NT2/D1 (cell line): ENCODE data around the gene APRT.

ENCODE experiments used
- DNase-seq: peaks from one replicate; pipeline ENCODE4 v3.0.0-alpha.2; 2011; ENCODE audit warnings: low read depth, low spot score
- H3K27me3 ChIP-seq: 2 replicates; pipeline ENCODE4 v1.6.0; 2011; ENCODE audit warnings: mild to moderate bottlenecking; ENCODE audit not compliant: insufficient read length, insufficient read depth
- H3K36me3 ChIP-seq: 2 replicates; pipeline ENCODE4 v1.6.1; 2011; ENCODE audit warnings: mild to moderate bottlenecking, low read length, mixed read lengths; ENCODE audit not compliant: insufficient read depth, insufficient read length
- H3K4me1 ChIP-seq: 2 replicates; pipeline ENCODE4 v1.5.1; 2011; ENCODE audit not compliant: insufficient read depth, insufficient read length
- H3K4me3 ChIP-seq: 2 replicates; pipeline ENCODE4 v1.5.1; 2011; ENCODE audit warnings: low read depth; ENCODE audit not compliant: insufficient read length
- H3K9ac ChIP-seq: 2 replicates; pipeline ENCODE4 v1.6.0; 2011; ENCODE audit warnings: low read depth; ENCODE audit not compliant: insufficient read length
- H3K9me3 ChIP-seq: 2 replicates; pipeline ENCODE4 v1.5.1; 2011; ENCODE audit warnings: mild to moderate bottlenecking, low read length; ENCODE audit not compliant: insufficient read depth
- SUZ12 ChIP-seq: IDR thresholded peaks from 2 replicates; pipeline ENCODE4 v1.6.1; 2011; ENCODE audit not compliant: insufficient read length, insufficient read depth; ENCODE audit errors: extremely low read depth
- YY1 ChIP-seq: IDR thresholded peaks from 2 replicates; pipeline ENCODE4 v1.6.1; 2011; ENCODE audit not compliant: insufficient read length, insufficient read depth
- ZNF274 ChIP-seq: IDR thresholded peaks from 2 replicates; pipeline ENCODE4 v1.6.1; 2011; ENCODE audit warnings: mild to moderate bottlenecking, low read depth, low read length

The APRT gene

GRCh38 chr16:88811769-88812512 is at the start of gene APRT:
Gene APRT, minus strand, starts transcription at chr16:88811928. Its CDS starts 29 bp downstream, at chr16:88811899.
- TF ChIP-seq YY1, result peak; percentile 42
- no peak for TF ChIP-seq ZNF274

GRCh38 chr16:88861359-88861758 is 49.6 kb upstream of the APRT start:
- TF ChIP-seq ZNF274 (no peak), YY1 (no peak)
- no peak for DNase-seq
- Histone ChIP-seq H3K9me3 (no peaks in the 10 kb centered on the region), H3K9ac (no peak overlapping the region), H3K36me3 (peaks cover 54% of the 10 kb centered on the region), H3K27me3 (no peaks in the 10 kb centered on the region), H3K4me1 (peaks cover 8% of the 10 kb centered on the region), H3K4me3 (no peak overlapping the region)

More at GRCh38 chr16:88811769-88812512, at the start of gene APRT:
- Histone ChIP-seq H3K27me3 (no peaks in the 10 kb centered on the region), H3K36me3 (peaks cover 49% of the 10 kb centered on the region), H3K9ac (peak within 1 kb of the TSS; percentile 99), H3K9me3 (no peaks in the 10 kb centered on the region), H3K4me3 (peak within 1 kb of the TSS; percentile 89), H3K4me1 (peaks cover 31% of the 10 kb centered on the region)
- peak; percentile 81 for DNase-seq

GRCh38 chr16:88859381-88860091 is 47.8 kb upstream of the APRT start:
- Histone ChIP-seq H3K4me3 (no peak overlapping the region), H3K9ac (no peak overlapping the region), H3K4me1 (peaks cover 14% of the 10 kb centered on the region), H3K36me3 (peaks cover 58% of the 10 kb centered on the region), H3K9me3 (no peaks in the 10 kb centered on the region), H3K27me3 (no peaks in the 10 kb centered on the region)
- TF ChIP-seq ZNF274 (no peak), SUZ12 (no peak), YY1 (no peak)
- no peak for DNase-seq

GRCh38 chr16:88857728-88858339 is 46.1 kb upstream of the APRT start:
- Histone ChIP-seq H3K4me3 (peak overlapping the region; percentile 100), H3K9ac (peak overlapping the region; percentile 99), H3K27me3 (no peaks in the 10 kb centered on the region), H3K9me3 (no peaks in the 10 kb centered on the region), H3K36me3 (peaks cover 57% of the 10 kb centered on the region), H3K4me1 (peaks cover 10% of the 10 kb centered on the region)
- TF ChIP-seq ZNF274 (no peak), YY1 (no peak), SUZ12 (no peak)
- peak; percentile 68 for DNase-seq

- H3K9ac ChIP-seq, result peak within 1 kb of the TSS; percentile 99
These were observed 45.4 kb upstream of the APRT start, which contains the start of the genes GALNS and TRAPPC2L for GRCh38 chr16:88856828-88857727. Gene GALNS, minus strand, starts transcription at chr16:88856947. Its CDS starts 70 bp downstream, at chr16:88856877. Gene TRAPPC2L, plus strand, starts transcription at chr16:88857127. Its CDS starts 24 bp downstream, at chr16:88857151.

GRCh38 chr16:88856122-88856827 is 44.5 kb upstream of the APRT start:
- TF ChIP-seq ZNF274 (no peak), YY1 (no peak), SUZ12 (no peak)
- DNase-seq, result no peak
- H3K27me3 ChIP-seq, result no peaks in the 10 kb centered on the region
- peaks cover 6% of the 10 kb centered on the region; the same call in 1 of the 2 replicates for H3K9me3 ChIP-seq
- peak overlapping the region; percentile 80 for H3K9ac ChIP-seq
- H3K4me1 ChIP-seq, result peaks cover 10% of the 10 kb centered on the region
- H3K4me3 ChIP-seq, result peak overlapping the region; percentile 66
- peaks cover 48% of the 10 kb centered on the region for H3K36me3 ChIP-seq

More at GRCh38 chr16:88856828-88857727, 45.4 kb upstream of the APRT start, which contains the start of the genes GALNS and TRAPPC2L:
- Histone ChIP-seq H3K4me3 (peak within 1 kb of the TSS; percentile 100), H3K9me3 (no peaks in the 10 kb centered on the region), H3K27me3 (no peaks in the 10 kb centered on the region), H3K4me1 (peaks cover 10% of the 10 kb centered on the region), H3K36me3 (peaks cover 50% of the 10 kb centered on the region)
- peak; percentile 91 for DNase-seq
- TF ChIP-seq YY1 (peak; percentile 83), SUZ12 (no peak), ZNF274 (no peak)
